ENCODE results near the gene ZNF831. TPM values are rescaled to one million over a fixed set of nuclear protein-coding genes. Genes with fewer than 3 reads are reported as not detected.

ZNF831 gene
- total RNA-seq, 4 donors from 2014 or later, result 0.20 to 0.30 (median 0.24) TPM

GRCh38 chr20:59164686-59165391, 1.2 kb downstream of the ZNF831 start:
- TF ChIP-seq CTCF (IDR thresholded peaks at IDR 0.05) (no peak), POLR2A (IDR thresholded peaks at IDR 0.05) (no peak)
- intact Hi-C loops (cut with DNase I; ENCODE audit: low total_unique reads), result no loop called here
- H3K4me3 ChIP-seq (ENCODE audit: low read depth, poor library complexity, severe bottlenecking), result no peak overlapping the region
- WGBS, 2 donors, result 61 to 68% methylated on average over 9 of the region's 9 CpGs
- no peak for DNase-seq (ENCODE audit: low spot score in 2 of 2)

GRCh38 chr20:59165396-59165795, 1.8 kb downstream of the ZNF831 start:
- intact Hi-C loops (cut with DNase I; ENCODE audit: low total_unique reads), result no loop called here
- TF ChIP-seq POLR2A (IDR thresholded peaks at IDR 0.05), result no peak
- TF ChIP-seq CTCF (IDR thresholded peaks at IDR 0.05), result no peak
- DNase-seq (ENCODE audit: low spot score in 2 of 2), result no peak
- H3K4me3 ChIP-seq (ENCODE audit: low read depth, poor library complexity, severe bottlenecking), result no peak overlapping the region
- WGBS, 2 donors, result 80 to 81% methylated on average over 1 of the region's 1 CpG

GRCh38 chr20:59165891-59166709, 2.5 kb downstream of the ZNF831 start:
- H3K4me3 ChIP-seq (ENCODE audit: low read depth, poor library complexity, severe bottlenecking), result no peak overlapping the region
- intact Hi-C loops (cut with DNase I; ENCODE audit: low total_unique reads), result no loop called here
- DNase-seq (ENCODE audit: low spot score in 2 of 2), result no peak
- TF ChIP-seq POLR2A (IDR thresholded peaks at IDR 0.05) (no peak), CTCF (IDR thresholded peaks at IDR 0.05) (no peak)
- WGBS, 2 donors, result 74 to 79% methylated on average over 11 of the region's 11 CpGs

- no peak for DNase-seq (ENCODE audit: low spot score in 2 of 2)
- TF ChIP-seq CTCF (IDR thresholded peaks at IDR 0.05) (no peak), POLR2A (IDR thresholded peaks at IDR 0.05) (no peak)
- WGBS, 2 donors, result 64 to 69% methylated on average over 6 of the region's 6 CpGs
- intact Hi-C loops (cut with DNase I; ENCODE audit: low total_unique reads), result no loop called here
- no peak overlapping the region for H3K4me3 ChIP-seq (ENCODE audit: low read depth, poor library complexity, severe bottlenecking)
These were observed 7.1 kb downstream of the ZNF831 start for GRCh38 chr20:59170406-59171349.

GRCh38 chr20:59171986-59172385, 8.4 kb downstream of the ZNF831 start:
- no peak overlapping the region for H3K4me3 ChIP-seq (ENCODE audit: low read depth, poor library complexity, severe bottlenecking)
- WGBS, 2 donors, result 95 to 96% methylated on average over 8 of the region's 8 CpGs
- TF ChIP-seq POLR2A (IDR thresholded peaks at IDR 0.05) (no peak), CTCF (IDR thresholded peaks at IDR 0.05) (no peak)
- intact Hi-C loops (cut with DNase I; ENCODE audit: low total_unique reads), result no loop called here
- DNase-seq (ENCODE audit: low spot score in 2 of 2), result no peak

Measured in lower leg skin (tissue), 4 donors.